Measurements from ENCODE around the gene PRPSAP2.
"Not testable (repeated sequence)": the region's sequence is repeated elsewhere in the genome, so short reads cannot be mapped to it uniquely, and the experiment has no call there.

PRPSAP2 gene

DNA sequence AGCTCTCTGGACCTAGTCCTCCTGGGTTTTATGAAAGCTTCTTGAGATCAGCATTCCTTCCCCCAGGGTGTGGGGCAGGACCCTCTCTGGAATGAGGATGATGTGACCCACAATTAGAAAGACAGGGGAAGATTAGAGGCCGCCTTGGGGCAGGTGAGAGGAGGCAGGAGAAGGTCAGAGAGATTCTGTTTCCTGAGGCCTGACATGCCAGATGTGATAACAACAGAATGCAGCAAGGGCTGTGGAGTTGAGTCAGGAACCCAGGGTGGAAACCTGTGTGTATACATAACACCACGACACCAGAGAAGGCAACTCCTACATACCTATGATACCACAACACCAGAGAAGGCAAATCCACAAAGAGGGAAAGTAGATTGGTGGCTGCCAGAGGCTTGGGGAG lies 88.6 kb downstream of the PRPSAP2 start:
- no peak for DNase-seq

DNA sequence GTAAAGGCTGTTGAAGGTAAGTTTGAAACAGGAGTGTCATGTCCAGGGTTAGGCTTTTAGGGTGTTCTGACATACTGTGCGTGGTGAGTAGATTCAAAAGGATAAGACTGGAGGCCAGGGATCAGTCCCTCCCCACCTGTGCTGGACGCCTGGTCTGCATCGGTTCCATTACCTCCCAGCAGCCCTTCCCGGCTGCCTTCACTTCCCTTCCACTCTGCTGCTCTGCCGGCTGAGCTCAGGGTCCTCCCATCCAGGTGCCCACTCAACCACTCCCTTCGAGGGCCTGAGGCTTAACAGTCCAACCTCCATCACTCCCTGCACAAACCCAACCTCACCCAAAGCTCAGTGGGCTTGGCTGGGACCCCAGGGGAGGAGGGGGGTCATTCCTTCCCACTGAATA lies 89.9 kb downstream of the PRPSAP2 start:
- no peak for DNase-seq

DNA sequence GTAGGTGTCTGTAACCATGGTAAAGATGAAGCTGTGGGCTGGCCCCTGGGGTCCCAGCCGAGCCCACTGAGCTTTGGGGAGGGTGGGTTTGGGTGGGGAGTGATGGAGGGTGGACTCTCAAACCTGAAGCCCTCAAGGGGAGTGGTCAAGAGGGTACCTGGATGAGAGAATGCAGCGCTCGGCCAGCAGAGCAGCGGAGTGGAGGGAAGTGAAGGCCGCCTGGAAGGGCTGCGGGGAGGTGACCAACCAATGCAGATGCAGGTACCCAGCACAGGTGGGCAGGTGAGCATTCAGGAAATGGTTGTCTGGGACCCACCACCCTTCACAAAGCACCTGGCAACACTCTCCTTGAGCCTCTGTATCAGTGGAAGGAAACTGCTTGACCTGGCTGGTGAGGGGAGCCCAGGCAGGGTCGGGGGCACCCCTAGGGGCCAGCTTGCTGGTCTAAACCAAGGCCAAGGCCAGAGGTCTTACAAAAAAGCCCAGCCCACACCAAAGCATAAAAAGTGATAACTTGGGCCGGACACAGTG lies 90.6 kb downstream of the PRPSAP2 start:
- no peak for DNase-seq

DNA sequence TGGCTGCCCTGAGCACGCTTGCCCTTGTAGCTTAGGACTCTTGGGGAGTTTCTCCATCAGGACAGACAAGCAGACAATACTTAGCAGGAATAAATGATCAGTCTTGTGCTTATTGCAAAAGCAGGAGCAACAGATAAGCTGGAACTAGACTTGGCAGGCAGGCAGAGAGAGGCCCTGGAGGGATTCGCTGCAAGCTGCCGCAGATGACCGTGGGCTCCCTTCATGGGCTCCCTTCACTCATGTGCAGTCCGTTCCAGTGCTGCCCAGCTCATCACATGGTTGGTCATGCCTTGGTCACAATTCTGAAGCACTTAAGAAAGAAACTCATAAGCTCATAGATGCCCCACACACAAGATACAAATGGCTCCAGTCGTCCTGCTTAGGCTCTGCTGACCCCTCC lies 91.6 kb downstream of the PRPSAP2 start:
- DNase-seq = no peak

DNA sequence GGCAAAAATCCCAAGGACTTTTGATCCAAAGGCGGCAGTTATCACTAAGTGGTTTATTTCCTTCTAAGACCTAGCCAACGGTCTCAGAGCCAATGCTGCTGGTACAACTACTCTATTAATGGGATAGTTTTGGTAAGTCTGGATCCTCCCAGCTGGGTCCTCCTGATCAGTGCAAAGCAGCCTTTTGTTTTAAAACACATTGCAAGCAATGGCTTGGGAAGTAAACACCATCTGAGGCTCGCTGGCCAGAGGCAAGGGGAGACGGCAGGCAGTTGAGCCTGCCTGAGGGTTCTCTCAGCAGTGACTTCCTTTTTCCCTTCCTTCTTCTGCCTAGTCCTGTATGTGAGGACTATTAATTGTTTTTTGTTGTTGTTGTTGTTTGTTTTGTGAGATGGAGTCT lies 92.4 kb downstream of the PRPSAP2 start:
- no peak for DNase-seq

DNA sequence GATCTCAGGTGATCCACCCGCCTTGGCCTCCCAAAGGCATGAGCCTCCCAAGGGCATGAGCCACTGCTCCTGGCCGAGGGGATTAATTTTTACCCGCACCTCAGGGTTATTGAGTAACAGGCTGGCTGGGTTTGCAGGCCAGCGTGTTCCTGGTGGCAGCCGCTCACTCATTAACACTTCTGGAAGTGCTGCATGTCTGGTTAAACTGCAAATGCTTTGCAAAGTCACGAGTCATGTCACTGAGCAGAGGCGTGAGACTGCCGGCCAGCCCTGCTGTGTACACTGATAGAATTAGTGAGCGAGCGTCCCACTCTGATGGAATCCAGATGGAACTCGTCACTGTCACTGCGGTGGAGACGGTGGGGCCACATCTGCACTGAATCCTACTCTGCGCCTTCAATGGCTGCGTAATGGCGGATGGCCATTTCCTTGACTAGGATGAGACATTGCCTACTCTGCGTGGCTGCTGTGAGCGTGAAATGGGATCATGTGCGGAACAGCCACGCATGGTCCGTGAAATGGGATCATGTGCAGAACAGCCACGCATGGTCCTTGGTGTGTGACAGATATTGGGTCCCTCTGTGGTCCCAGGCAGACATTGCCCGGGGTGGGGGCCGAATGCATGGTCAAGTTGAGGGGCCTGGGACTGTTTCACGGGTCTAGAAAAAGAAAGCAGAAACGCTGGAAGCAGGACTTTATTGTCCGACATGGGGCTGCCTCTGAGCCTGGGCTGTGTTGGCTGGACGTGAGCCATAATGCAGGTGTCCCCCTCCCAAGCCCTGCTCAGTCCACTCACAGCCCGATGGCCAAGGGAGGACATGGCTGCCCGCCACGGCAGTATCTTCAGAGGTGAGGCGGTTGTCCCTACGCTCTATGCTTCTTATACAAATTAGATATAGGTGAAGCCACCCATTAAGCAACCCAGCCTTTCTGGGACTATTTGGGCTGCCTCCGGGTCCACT lies 93.3 kb downstream of the PRPSAP2 start:
- no peak for DNase-seq

DNA sequence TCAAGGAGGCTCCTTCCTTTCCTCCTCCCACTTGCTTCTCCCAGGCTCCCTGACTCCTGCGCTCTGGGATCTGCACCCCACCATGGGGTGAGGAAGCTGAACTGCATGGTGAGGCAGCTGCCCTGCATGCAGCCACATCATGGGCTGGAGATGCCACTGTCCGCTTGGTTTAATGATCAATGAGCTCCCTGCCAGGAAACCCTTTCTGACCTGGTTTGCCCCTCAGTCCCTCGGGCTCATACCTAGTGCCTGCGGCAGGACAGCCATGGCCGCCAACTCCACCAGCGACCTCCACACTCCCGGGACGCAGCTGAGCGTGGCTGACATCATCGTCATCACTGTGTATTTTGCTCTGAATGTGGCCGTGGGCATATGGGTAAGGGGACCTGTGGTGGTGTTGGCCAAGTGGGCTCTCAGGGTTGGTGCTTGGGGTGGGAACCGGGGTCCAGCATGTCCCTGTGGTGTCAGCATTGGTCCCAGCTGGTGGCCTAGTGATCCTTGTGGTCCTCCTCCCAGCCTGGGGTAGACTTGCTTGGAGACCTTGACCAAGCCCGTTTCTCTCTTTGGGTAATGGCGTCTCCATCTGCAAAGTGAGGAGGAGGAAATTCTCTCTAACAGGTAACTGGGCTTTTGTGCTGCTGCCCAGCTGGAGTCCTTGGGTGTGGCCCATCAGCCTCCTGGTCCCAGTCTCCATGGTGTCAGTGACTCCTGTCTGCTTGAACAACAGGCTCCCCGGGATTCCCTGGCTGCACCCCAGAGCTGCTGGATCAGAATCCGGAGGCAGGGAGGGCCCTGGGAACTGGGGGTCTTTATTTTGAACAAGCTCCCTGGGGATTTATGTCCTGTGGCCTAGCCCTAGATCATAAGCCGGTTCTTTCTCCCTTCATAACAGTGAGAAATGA lies 94.3 kb downstream of the PRPSAP2 start, which contains the start of gene SLC5A10:
SLC5A10 (plus strand) TSS at position 225 of the 902 bp plus-strand sequence; CDS start at position 266, 41 bp downstream.
- no peak for DNase-seq

DNA sequence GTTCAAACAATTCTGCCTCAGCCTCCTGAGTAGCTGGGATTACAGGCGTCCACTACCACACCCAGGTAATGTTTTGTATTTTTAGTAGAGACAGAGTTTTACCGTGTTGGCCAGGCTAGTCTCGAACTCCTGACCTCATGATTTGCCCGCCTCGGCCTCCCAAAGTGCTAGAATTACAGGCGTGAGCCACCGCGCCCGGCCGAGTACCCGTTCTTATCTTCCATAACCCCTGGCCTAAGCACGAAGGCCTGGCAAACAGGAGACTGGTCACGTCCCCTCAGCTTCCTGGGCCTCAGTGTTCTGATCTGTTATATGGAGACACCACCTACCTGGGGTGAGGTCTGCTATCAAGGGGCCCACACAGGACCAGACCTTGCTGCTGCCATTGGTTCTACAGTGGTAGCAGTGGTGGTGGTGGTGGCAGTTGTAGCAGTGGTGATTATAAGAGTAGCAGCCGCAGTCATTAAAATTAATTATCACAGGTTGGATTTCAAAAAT lies 95.3 kb downstream of the PRPSAP2 start:
- no peak for DNase-seq

DNA sequence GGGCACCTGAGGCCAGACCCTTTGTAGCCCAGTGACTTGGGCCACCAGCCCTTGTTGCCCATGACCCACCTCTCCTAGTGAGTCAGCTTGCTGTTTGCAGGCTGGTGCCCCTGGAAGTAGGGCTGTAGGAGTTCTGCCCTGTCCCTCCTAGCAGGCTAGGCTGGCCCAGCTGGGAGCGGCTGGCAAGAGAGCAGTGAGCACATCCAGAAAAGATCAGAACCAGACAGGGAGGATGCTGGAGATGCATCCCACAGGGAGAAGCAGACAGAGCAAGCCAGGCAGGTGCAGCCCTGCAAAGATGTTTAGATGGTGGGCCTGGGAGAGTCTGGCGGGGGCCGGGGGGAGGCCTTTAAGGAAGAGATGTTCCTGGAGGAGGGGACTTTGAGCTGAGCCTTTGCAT lies 96.4 kb downstream of the PRPSAP2 start:
- DNase-seq = no peak

DNA sequence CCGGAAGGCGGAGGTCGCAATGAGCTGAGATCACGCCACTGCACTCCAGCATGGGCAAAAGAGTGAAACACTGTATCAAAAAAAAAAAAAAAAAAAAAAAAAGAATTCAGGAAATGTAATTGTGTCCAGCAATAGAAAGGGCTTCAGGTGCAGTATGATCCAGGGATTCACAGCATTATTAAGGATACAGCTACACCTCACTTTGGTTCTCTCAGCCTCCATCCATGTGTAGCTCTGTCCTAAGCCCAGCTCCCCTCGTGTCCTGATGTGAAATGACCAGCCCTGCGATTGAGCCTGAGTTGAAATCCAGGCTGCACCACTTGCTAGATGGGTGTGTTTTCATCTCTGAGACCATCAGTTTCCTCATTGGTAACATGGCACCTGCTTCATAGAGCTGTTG lies 97.1 kb downstream of the PRPSAP2 start:
- no peak for DNase-seq

DNA sequence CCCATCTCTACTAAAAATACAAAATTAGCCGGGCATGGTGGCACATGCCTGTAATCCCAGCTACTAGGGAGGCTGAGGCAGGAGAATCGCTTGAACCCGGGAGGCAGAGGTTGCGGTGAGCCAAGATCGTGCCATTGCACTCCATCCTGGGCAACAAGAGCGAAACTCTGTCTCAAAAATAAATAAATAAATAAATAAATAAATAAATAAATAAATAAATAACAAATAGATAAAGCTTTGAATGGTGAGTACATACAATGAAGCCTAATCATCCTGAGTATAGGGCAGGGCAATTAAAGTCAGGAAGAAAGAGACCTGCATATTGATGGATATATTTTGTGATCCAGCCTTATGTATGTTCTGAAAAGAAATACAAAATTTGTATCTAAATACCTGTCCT lies 98.1 kb downstream of the PRPSAP2 start:
- not testable (repeated sequence) for DNase-seq

DNA sequence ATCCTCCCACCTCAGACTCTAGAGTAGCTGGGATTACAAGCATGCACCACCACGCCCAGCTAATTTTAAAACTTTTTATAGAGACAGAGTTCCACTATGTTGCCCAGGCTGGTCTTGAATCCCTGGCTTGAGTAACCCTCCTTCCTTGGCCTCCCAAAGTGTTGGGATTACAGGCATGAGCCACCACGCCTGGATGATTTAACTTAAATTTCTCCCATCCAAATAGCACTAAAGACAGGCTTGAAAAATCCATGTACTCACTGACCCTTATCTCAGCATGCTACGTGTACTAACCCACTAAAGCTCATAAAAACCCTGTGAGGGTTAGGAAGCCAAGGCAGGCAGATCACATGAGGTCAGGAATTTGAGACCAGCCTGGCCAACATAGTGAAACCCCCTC lies 98.7 kb downstream of the PRPSAP2 start:
- no peak for DNase-seq

DNA sequence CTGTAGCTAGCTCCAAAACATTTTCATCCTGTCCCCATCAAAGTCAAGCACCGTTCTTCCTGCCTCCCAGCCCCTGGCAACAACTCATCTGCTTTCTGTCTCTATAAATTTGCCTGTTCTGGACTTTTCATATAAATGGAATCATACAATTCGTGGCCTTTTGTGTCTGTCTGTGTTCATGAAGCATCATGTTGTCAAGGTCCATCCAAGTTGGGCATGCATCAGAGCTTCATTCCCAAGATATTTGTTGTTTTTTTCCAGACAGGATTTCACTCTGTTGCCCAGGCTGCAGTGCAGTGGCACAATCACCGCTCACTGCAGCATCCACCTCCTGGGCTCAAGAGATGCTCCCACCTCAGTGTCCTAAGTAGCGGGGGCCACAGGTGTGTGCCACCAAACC lies 99.9 kb downstream of the PRPSAP2 start:
- DNase-seq = no peak

DNA sequence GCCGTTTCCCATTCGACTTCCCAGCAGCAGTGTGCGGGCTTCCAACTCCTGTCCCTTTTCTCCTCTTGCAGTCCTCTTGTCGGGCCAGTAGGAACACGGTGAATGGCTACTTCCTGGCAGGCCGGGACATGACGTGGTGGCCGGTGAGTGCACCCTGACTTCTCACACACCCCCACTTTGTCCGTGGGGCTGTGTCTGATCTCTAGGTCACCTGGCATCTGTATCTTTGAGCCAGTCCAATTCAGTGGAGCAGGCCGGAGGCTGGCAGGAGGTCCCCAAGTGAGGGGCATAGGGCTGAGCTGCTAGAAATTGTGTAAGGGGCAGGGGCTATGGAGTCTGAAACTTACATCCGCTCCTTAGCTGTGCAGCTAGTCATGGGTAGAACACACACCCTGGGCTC lies 100.7 kb downstream of the PRPSAP2 start:
- no peak for DNase-seq

DNA sequence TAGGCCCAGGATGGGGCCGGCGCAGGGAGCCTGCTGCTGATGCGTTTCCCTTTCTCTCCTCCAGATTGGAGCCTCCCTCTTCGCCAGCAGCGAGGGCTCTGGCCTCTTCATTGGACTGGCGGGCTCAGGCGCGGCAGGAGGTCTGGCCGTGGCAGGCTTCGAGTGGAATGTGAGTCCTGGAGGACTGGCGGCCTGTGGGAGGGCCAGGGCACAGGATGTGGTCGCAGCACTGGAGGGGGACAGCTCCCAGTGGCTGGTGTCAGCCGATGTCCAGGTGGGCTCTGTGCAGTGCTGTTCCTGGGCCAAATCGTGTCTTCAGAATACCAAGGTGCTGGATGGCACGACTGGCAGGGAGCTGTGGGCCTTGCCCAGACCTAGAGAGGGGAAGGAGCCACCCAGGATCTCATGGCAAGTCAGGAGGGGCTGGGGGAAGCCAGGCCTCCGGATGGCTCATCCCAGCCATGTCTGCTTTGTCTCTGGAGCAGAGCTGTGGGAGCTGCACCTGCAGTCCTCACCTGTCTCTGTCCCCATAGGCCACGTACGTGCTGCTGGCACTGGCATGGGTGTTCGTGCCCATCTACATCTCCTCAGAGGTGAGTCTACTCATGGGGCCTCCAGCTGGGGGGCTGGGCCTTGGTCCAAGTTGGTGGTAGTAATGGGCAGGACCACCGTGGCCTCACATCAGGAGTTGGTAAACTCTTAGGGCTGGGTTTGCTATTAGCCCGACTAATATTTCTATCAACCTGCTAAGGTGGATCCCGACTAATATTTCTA lies 101.3 kb downstream of the PRPSAP2 start:
- DNase-seq = no peak

DNA sequence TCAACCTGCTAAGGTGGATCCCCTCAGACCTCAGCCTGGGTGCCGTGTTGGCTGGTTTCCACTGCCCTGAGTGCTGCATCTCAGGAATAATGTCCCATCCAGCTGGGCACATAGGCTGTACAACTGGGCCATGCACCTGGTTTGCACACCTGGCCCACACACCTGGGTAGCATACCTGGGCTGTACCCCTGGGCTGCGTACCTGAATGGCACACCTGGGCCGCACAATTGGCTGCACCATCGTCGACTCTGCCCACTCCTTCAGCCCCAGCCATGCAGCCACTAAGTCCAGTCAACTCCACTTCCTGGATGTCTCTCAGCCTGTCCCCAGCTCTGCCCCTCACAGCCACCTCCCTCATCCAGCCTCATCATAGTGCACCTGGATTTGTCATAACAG lies 101.9 kb downstream of the PRPSAP2 start:
- DNase-seq = no peak

DNA sequence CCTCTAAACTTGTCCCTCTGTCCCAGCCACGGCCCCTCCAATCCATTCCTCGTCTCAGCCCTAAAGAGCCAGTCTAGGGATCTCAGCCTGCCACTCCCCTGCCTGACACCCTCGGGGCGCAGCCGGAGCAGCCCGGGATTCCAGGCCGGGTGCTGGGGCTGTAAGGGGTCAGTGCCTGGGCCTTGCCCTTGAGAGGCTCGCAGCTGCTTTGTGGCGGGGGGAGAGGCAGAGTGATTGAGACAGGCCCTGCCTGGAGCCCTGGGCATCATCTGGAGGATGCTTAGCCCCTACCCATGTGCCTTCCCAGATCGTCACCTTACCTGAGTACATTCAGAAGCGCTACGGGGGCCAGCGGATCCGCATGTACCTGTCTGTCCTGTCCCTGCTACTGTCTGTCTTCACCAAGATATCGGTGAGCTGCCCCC lies 102.3 kb downstream of the PRPSAP2 start:
- DNase-seq = no peak

DNA sequence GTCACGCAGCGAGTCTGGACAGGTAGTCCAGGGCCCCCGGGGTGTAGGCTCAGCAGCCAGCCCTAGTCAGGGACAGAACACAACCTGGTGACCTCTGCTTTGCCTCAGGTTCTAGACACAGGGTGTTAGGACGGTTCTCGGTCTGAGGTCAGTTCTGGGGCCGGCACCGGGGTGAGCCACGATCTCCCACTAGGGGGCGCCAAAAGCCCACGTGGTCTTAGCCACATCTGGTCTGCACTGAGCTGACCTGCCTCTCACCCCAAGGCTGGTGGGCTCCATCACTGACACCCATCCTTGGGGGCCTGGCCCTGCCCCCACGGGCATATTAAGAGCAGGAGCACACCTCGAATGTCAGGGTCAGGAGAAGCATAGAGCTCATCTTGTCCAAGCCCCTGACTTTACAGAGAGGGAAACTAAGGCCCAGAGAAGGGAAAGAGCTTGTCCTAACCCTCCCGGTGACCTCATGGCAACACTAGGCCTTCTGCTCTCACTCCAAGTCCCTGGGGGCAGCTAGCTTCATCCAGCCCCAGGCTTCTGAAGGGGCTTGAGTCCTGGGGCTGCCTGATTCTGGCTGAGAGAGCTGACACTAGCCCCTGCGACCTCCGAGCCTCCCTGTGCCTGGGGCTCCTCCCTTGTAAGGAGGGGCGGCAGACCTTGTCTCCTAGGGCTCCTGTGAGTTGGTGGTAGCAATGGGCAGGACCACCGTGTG lies 103.0 kb downstream of the PRPSAP2 start:
- DNase-seq = no peak

DNA sequence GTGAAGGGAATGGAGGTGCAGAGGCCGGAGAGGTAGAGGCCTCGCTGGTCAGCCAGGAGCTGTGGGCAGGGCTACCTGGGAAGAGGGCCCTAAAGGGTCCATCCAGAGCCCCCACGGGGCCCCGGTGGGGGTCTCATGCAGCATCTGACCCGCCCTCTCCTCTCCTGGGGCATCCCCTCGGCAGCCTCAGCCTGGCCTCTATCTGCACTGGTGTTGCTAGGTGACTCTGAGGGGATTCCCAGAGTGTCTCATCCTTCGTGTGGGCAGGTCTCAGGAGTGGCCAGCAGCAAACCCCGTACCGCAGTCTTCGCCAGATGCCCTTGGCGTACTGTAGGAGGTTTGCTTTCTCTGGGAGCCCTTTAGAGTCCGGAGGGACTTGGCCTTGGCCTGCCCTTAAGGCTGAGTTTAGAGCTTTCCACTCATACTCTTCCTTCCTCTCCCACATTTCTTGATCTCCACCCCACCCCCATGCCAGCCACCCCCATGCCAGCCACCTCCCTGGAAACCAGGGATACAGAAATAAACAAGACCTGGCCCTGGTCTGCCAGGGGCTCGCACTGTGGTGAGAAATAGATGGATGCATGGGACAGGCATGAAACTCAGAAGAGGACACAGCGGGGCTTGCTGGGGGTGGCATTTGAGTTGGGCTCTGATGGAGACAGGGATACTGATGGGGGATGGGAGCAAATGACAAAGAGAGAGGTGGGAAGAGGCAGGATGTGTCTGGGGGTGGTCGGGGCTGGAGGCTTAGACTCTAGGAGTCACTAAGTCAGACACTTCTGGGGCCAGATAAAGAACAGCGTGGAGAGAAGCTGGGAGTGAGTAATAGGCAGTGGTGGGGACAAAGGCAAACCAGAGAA lies 103.9 kb downstream of the PRPSAP2 start:
- DNase-seq = no peak

DNA sequence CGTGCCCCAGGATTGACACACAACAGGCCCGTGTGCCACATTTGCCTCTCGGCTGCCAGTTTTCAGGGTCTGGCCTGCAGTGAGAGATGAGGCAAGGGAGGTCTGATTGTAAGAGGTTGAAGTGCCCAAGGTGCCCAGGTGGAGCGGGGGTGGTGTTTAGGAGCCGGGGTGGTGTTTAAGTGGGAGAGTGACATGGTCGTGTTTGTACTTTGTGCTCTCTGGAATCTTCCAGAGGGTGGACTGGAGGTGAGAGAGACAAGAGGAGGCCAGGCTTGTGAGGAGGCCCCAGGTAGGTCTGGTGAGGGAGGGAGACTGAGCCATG lies 104.5 kb downstream of the PRPSAP2 start:
- DNase-seq = no peak

Data from NCI-H510A (cell line).